GM10266 (cell line): Measurements from ENCODE around the gene RASGRF1.

Experiments
- DNase-seq: peaks from one replicate; pipeline ENCODE4 v3.0.0; 2012; ENCODE audit errors: extremely low spot score
- CTCF ChIP-seq: IDR thresholded peaks from 2 replicates; pipeline ENCODE4 v1.5.1; 2012; ENCODE audit warnings: mild to moderate bottlenecking, low read depth; ENCODE audit not compliant: control insufficient read depth, insufficient read depth; ENCODE audit errors: missing control alignments

Gene RASGRF1

GRCh38 chr15:78923480-78924360 lies 166.9 kb downstream of the RASGRF1 start:
- no peak for DNase-seq
- no peak for TF ChIP-seq CTCF

GRCh38 chr15:78923015-78923414 lies 167.6 kb downstream of the RASGRF1 start:
- no peak for DNase-seq
- TF ChIP-seq CTCF, result no peak

- TF ChIP-seq CTCF, result no peak
- DNase-seq, result no peak
These were observed 168.1 kb downstream of the RASGRF1 start for GRCh38 chr15:78922527-78922926.

- no peak for DNase-seq
- no peak for TF ChIP-seq CTCF
These were observed 168.6 kb downstream of the RASGRF1 start for GRCh38 chr15:78921940-78922339.

GRCh38 chr15:78921517-78921916 lies 169.1 kb downstream of the RASGRF1 start:
- no peak for DNase-seq
- TF ChIP-seq CTCF, result no peak

GRCh38 chr15:78917888-78918287 lies 172.7 kb downstream of the RASGRF1 start:
- no peak for DNase-seq

More at GRCh38 chr15:78917888-78918287, 172.7 kb downstream of the RASGRF1 start:
- TF ChIP-seq CTCF, result no peak
